ENCODE results near the gene UBXN1.

The UBXN1 gene, protein sequence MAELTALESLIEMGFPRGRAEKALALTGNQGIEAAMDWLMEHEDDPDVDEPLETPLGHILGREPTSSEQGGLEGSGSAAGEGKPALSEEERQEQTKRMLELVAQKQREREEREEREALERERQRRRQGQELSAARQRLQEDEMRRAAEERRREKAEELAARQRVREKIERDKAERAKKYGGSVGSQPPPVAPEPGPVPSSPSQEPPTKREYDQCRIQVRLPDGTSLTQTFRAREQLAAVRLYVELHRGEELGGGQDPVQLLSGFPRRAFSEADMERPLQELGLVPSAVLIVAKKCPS

GRCh38 chr11:62678770-62679696, at the start of gene UBXN1:
UBXN1 (minus strand) TSS chr11:62679073; CDS start chr11:62678923, 150 bp downstream.
- peak; percentile 97 for DNase-seq (ENCODE audit: low read depth)

DNA sequence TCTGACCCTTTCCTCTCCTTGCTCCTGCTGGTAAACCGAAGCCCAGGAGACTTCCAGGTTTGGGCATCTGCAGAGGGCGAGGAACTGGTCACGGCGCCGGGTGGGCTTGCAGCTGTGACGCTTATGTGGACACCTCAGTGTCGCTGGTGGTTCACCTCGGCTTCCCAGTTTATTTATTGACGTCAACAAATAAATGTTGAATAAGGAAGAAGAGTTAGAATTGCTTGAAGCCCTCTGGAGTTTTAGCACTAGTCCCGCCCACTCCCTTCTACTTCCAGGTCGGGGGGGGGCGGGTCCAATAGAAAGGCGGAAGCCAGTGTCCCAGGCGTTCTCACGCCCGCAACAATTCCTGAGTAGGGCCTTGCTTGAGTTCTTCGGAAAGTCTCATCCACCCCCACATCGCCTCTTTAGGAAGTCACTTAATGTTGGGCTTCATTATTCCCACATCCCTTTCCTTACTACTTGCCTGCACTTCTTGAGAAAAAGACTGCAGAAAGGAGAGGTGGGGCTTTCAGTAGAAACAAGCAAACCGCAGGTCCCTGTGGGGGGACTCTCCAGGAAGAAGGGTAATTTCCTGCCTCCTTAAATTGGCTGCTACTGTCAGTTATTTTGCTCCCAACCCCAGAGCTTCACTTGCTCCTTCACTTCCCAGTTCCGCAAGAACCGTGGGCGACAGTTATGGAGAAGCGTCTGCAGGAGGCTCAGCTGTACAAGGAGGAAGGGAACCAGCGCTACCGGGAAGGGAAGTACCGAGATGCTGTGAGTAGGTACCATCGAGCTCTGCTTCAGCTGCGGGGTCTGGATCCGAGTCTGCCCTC, 49.5 kb upstream of the UBXN1 start, which contains the start of gene TTC9C:
Gene TTC9C, plus strand, starts transcription at position 316 of the 818 bp plus-strand sequence. Its CDS starts 363 bp downstream, at position 679.
- peak; percentile 82 for DNase-seq (ENCODE audit: low read depth)

DNA sequence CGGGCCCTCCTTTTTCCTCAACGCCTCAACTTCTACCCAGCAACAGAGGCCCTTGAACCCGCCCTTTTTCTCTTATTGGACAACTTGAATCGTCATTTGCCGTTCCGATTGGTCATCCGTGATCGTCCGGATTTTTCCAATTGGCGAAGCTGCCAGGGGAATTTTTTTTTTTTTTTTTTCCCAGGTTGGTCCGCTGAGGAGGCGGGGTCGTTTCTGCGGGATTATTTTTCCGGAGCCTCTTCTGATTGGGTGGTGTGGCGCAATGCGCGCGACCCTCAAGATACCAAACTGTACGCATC, 48.9 kb upstream of the UBXN1 start:
- DNase-seq (ENCODE audit: low read depth), result peak; percentile 95

DNA sequence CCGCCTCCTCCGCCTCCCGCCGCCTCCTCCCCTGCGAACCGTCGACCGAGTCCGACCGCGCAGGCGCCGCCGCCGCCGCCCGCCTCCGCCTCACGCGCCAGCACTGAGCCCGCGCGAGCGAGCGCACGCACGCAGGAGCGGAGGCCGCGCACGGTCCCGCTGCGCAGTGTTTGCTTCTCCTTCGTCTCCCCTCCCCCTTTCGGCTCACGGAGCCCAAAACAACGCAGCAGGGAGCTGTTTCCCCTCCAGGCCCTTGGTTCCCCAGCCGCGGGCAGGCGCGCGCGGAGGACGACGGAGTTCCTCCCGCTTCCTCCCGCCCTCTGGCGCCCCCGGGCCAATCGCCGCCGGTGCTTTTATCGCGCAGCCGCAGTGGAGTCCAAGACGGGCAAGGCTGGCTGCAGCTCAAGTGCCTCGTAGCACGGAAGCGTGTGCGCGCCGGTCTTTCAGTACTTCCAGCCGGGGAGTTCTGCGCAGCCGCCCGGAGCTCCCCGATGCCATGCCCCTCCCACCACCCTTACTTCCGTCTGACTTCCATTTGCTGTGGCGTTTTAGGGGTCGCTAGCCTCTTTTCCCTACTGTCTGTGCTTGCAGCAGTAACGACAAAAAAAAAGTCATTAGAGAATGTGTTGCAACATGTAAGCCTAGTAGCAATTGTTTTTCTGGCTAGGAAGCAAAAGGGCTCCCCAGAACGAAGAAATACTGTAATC, 48.4 kb upstream of the UBXN1 start, which contains the start of gene HNRNPUL2:
Gene HNRNPUL2, minus strand, starts transcription at position 293 of the 707 bp plus-strand sequence. CDS start 301 bp downstream, outside the sequence.
- DNase-seq (ENCODE audit: low read depth), result peak; percentile 99

- no peak for DNase-seq (ENCODE audit: low read depth)
Observed at GRCh38 chr11:62726915-62727164, 48.0 kb upstream of the UBXN1 start.

DNA sequence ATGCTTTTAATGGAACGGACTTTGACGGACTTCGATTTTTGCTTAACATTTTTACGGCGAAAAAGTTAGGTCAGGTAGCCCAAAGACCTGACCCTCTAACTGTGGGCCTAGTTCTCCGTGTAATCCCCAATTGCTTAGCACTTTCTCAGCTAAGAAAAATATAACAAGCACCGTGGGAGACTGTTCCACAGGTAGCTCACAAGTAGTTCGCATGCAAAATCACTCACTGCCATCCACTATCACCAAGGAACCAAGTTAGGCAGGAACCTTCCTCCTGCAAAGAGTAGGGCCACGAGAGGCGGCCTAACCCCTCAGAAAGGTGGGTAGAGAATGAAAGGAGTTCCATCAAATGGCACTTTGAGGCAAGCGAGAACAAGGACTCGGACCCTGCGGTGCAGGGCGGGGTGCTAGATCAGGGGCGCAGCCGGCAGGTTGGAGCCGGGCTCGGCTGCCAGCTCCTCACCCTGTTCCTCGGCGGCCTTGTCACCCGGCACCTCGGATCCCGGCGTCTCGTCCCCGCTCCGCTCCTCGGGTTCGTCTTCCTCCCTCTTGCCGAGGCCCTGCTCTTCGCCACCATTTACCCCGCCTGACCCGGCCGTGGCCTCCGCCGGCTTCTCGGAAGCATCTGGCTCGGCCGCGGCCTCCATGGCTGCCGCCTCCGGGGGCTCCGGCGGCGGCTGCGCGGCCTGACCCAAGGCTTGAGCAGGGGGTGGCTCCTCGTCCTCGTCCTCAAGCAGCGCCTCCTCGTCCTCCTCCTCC, 47.5 kb upstream of the UBXN1 start:
- no peak for DNase-seq (ENCODE audit: low read depth)

GRCh38 chr11:62725646-62726045, 46.8 kb upstream of the UBXN1 start:
- no peak for DNase-seq (ENCODE audit: low read depth)

GRCh38 chr11:62724171-62724570, 45.3 kb upstream of the UBXN1 start:
- no peak for DNase-seq (ENCODE audit: low read depth)

DNA sequence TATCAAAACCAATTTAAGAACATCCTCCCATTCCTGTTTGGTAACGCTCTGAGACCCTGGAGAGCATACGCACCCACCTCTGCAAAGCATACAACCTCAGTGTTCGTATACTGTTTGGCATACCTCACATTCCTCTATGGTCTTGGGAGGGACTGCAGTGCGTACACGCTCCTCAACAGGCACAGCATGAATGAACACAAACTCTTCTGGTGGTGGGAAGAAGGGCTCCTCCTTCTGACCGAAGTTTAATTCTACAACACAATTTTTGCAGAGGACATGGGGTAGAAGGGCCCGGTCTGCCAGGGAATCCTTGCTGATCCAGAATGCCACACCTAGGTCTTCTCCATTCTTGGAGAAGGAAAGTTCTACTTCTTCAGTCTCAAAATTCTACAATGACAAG, 43.1 kb upstream of the UBXN1 start:
- DNase-seq (ENCODE audit: low read depth), result peak; percentile 21

- peak; percentile 74 for DNase-seq (ENCODE audit: low read depth)
Observed at GRCh38 chr11:62719302-62719978, 40.6 kb upstream of the UBXN1 start.

- no peak for DNase-seq (ENCODE audit: low read depth)
Observed at GRCh38 chr11:62716816-62717215, 37.9 kb upstream of the UBXN1 start.

GRCh38 chr11:62716206-62716605, 37.3 kb upstream of the UBXN1 start:
- DNase-seq (ENCODE audit: low read depth), result no peak

GRCh38 chr11:62715150-62716130, 36.6 kb upstream of the UBXN1 start:
- DNase-seq (ENCODE audit: low read depth), result no peak

DNA sequence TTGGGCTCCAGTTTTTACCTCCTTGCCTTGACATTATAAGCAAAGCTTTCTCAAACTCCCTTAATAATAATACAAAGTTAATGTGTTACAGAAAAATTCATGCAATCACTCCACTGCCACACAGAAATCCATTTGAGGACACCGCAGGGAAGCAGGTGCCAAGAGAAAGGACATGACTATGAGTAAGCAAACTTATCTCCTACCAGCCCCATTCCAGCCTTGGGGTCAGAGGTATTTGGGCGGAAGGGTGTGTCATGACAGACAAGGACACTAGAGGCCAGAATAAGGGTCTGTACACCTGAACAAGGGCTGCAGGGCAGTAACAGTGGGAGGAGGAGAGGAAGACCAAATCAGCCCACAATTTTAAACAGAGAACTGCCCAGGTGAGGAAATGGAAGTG, 34.5 kb upstream of the UBXN1 start:
- DNase-seq (ENCODE audit: low read depth), result no peak

- no peak for DNase-seq (ENCODE audit: low read depth)
Observed at GRCh38 chr11:62712861-62713260, 34.0 kb upstream of the UBXN1 start.

- no peak for DNase-seq (ENCODE audit: low read depth)
Observed at GRCh38 chr11:62712276-62712812, 33.5 kb upstream of the UBXN1 start.

- DNase-seq (ENCODE audit: low read depth), result peak; percentile 48
Observed at GRCh38 chr11:62710001-62710345, 31.1 kb upstream of the UBXN1 start.

GRCh38 chr11:62709247-62710000, 30.6 kb upstream of the UBXN1 start:
- peak; percentile 97 for DNase-seq (ENCODE audit: low read depth)
